Osteocyte (in vitro differentiated cells): ENCODE data around the gene UBE2F. TPM values are rescaled to one million over a fixed set of nuclear protein-coding genes. Genes with fewer than 3 reads are reported as not detected.

Source experiments
- DNase-seq: peaks from one replicate; pipeline ENCODE4 v3.0.0; 2021; ENCODE audit warnings: mixed read lengths; ENCODE audit not compliant: unreplicated experiment; ENCODE audit errors: extremely low spot score
- H3K27ac Mint-ChIP-seq: one replicate; pipeline ENCODE4 v1.8.0; 2021; ENCODE audit warnings: mild to moderate bottlenecking, mixed read lengths; ENCODE audit not compliant: unreplicated experiment
- H3K27me3 Mint-ChIP-seq: one replicate; pipeline ENCODE4 v1.8.0; 2021; ENCODE audit warnings: mixed read lengths; ENCODE audit not compliant: unreplicated experiment
- H3K36me3 Mint-ChIP-seq: one replicate; pipeline ENCODE4 v1.8.0; 2021; ENCODE audit warnings: mixed read lengths; ENCODE audit not compliant: unreplicated experiment
- H3K4me1 Mint-ChIP-seq: one replicate; pipeline ENCODE4 v1.8.0; 2021; ENCODE audit warnings: mixed read lengths; ENCODE audit not compliant: unreplicated experiment
- H3K4me3 Mint-ChIP-seq: one replicate; pipeline ENCODE4 v1.8.0; 2021; ENCODE audit warnings: mild to moderate bottlenecking, moderate library complexity, mixed read lengths; ENCODE audit not compliant: unreplicated experiment
- H3K9me3 Mint-ChIP-seq: one replicate; pipeline ENCODE4 v1.8.0; 2021; ENCODE audit warnings: mixed read lengths; ENCODE audit not compliant: unreplicated experiment
- CTCF ChIP-seq: fragments of 200-600 bp; sonication (generic); IDR thresholded peaks from 2 replicates; pipeline ENCODE4 v1.5.0; 2021; ENCODE audit warnings: antibody characterized with exemption, mild to moderate bottlenecking, moderate library complexity
- total RNA-seq: library from RNA; stranded (reverse); gene quantifications from 2 replicates; pipeline ENCODE4 v1.2.1, GENCODE V29; 2021

Gene UBE2F
- total RNA-seq, 1 donor from 2014 or later = 54.3 TPM

- H3K4me3 Mint-ChIP-seq = no peak overlapping the region
- peak; percentile 49 for DNase-seq
- H3K4me1 Mint-ChIP-seq = peaks cover 2% of the 10 kb centered on the region
- H3K36me3 Mint-ChIP-seq = peaks cover 52% of the 10 kb centered on the region
- H3K27ac Mint-ChIP-seq = no peak overlapping the region
- TF ChIP-seq CTCF = no peak
- H3K27me3 Mint-ChIP-seq = no peaks in the 10 kb centered on the region
- peaks cover 10% of the 10 kb centered on the region for H3K9me3 Mint-ChIP-seq
These were observed 116.0 kb downstream of the UBE2F start for GRCh38 chr2:238082827-238083226.

- Mint-ChIP-seq H3K27me3 (no peaks in the 10 kb centered on the region), H3K4me1 (peaks cover 2% of the 10 kb centered on the region), H3K27ac (no peak overlapping the region), H3K9me3 (peaks cover 10% of the 10 kb centered on the region), H3K4me3 (no peak overlapping the region), H3K36me3 (peaks cover 47% of the 10 kb centered on the region)
- peak; percentile 62 for DNase-seq
- no peak for TF ChIP-seq CTCF
These were observed 117.1 kb downstream of the UBE2F start for GRCh38 chr2:238083919-238084318.

- H3K27ac Mint-ChIP-seq = no peak overlapping the region
- H3K4me3 Mint-ChIP-seq = no peak overlapping the region
These were observed 117.9 kb downstream of the UBE2F start for GRCh38 chr2:238084761-238085160.

GRCh38 chr2:238085899-238086298 lies 119.1 kb downstream of the UBE2F start:
- DNase-seq = no peak
- H3K27me3 Mint-ChIP-seq = no peaks in the 10 kb centered on the region
- H3K4me3 Mint-ChIP-seq = no peak overlapping the region
- peaks cover 32% of the 10 kb centered on the region for H3K36me3 Mint-ChIP-seq
- TF ChIP-seq CTCF = no peak
- H3K27ac Mint-ChIP-seq = no peak overlapping the region
- no peaks in the 10 kb centered on the region for H3K4me1 Mint-ChIP-seq
- no peaks in the 10 kb centered on the region for H3K9me3 Mint-ChIP-seq

More at GRCh38 chr2:238084761-238085160, 117.9 kb downstream of the UBE2F start:
- H3K4me1 Mint-ChIP-seq = peaks cover 2% of the 10 kb centered on the region
- no peaks in the 10 kb centered on the region for H3K27me3 Mint-ChIP-seq
- H3K36me3 Mint-ChIP-seq = peaks cover 42% of the 10 kb centered on the region
- TF ChIP-seq CTCF = no peak
- peaks cover 5% of the 10 kb centered on the region for H3K9me3 Mint-ChIP-seq
- peak; percentile 30 for DNase-seq

GRCh38 chr2:238087211-238087610 lies 120.4 kb downstream of the UBE2F start:
- Mint-ChIP-seq H3K4me1 (no peaks in the 10 kb centered on the region), H3K4me3 (no peak overlapping the region), H3K27ac (no peak overlapping the region), H3K27me3 (no peaks in the 10 kb centered on the region), H3K9me3 (no peaks in the 10 kb centered on the region), H3K36me3 (peaks cover 28% of the 10 kb centered on the region)
- no peak for DNase-seq
- no peak for TF ChIP-seq CTCF
